ENCODE results near the gene LYPD6B.

LYPD6B gene

GRCh38 chr2:149224543-149224942 lies 186.0 kb downstream of the LYPD6B start:
- Histone ChIP-seq H3K36me3 (replicated peaks; ENCODE audit: insufficient read depth, low read length) (no peaks in the 10 kb centered on the region), H3K9me3 (replicated peaks; ENCODE audit: insufficient read depth, low read length) (no peaks in the 10 kb centered on the region), H4K20me1 (ENCODE audit: insufficient read depth, low read length) (no peaks in the 10 kb centered on the region), H2AFZ (ENCODE audit: low read length) (no peak overlapping the region), H3K79me2 (ENCODE audit: low read length) (no peaks in the 10 kb centered on the region), H3F3A (ENCODE audit: insufficient read depth, low read length) (no peaks in the 10 kb centered on the region), H3K9ac (ENCODE audit: low read length) (no peak overlapping the region), H3K27me3 (replicated peaks; ENCODE audit: insufficient read depth, low read length) (no peaks in the 10 kb centered on the region), H3K9me2 (replicated peaks; ENCODE audit: insufficient read depth, low read length) (no peaks in the 10 kb centered on the region), H3K27ac (ENCODE audit: low read length) (no peak overlapping the region), H3K4me3 (ENCODE audit: low read length) (no peak overlapping the region), H3K4me2 (ENCODE audit: low read depth, low read length) (no peak overlapping the region), H3K4me1 (ENCODE audit: low read length) (no peaks in the 10 kb centered on the region)
- no peak for TF ChIP-seq EZH2phosphoT487 (IDR thresholded peaks at IDR 0.05; ENCODE audit: low read length)
- TF ChIP-seq, protein P1, sequence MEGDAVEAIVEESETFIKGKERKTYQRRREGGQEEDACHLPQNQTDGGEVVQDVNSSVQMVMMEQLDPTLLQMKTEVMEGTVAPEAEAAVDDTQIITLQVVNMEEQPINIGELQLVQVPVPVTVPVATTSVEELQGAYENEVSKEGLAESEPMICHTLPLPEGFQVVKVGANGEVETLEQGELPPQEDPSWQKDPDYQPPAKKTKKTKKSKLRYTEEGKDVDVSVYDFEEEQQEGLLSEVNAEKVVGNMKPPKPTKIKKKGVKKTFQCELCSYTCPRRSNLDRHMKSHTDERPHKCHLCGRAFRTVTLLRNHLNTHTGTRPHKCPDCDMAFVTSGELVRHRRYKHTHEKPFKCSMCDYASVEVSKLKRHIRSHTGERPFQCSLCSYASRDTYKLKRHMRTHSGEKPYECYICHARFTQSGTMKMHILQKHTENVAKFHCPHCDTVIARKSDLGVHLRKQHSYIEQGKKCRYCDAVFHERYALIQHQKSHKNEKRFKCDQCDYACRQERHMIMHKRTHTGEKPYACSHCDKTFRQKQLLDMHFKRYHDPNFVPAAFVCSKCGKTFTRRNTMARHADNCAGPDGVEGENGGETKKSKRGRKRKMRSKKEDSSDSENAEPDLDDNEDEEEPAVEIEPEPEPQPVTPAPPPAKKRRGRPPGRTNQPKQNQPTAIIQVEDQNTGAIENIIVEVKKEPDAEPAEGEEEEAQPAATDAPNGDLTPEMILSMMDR (IDR thresholded peaks at IDR 0.05; ENCODE audit: low read length): no peak
- no peak for TF ChIP-seq EZH2 (optimal IDR thresholded peaks at IDR 0.05; ENCODE audit: low read depth, low read length)
- DNase-seq: no peak

GRCh38 chr2:149225446-149225845 lies 186.9 kb downstream of the LYPD6B start:
- no peaks in the 10 kb centered on the region for H3F3A ChIP-seq (ENCODE audit: insufficient read depth, low read length)
- H3K36me3 ChIP-seq (replicated peaks; ENCODE audit: insufficient read depth, low read length): no peaks in the 10 kb centered on the region
- TF ChIP-seq EZH2phosphoT487 (IDR thresholded peaks at IDR 0.05; ENCODE audit: low read length) (no peak), EZH2 (optimal IDR thresholded peaks at IDR 0.05; ENCODE audit: low read depth, low read length) (no peak)
- TF ChIP-seq, protein P1 (IDR thresholded peaks at IDR 0.05; ENCODE audit: low read length): no peak
- no peak for DNase-seq
- H3K9me3 ChIP-seq (replicated peaks; ENCODE audit: insufficient read depth, low read length): no peaks in the 10 kb centered on the region
- H2AFZ ChIP-seq (ENCODE audit: low read length): no peak overlapping the region
- no peaks in the 10 kb centered on the region for H3K79me2 ChIP-seq (ENCODE audit: low read length)
- H3K4me3 ChIP-seq (ENCODE audit: low read length): no peak overlapping the region
- H3K9ac ChIP-seq (ENCODE audit: low read length): no peak overlapping the region
- no peaks in the 10 kb centered on the region for H3K4me1 ChIP-seq (ENCODE audit: low read length)
- H3K27me3 ChIP-seq (replicated peaks; ENCODE audit: insufficient read depth, low read length): no peaks in the 10 kb centered on the region
- H3K9me2 ChIP-seq (replicated peaks; ENCODE audit: insufficient read depth, low read length): no peaks in the 10 kb centered on the region
- no peaks in the 10 kb centered on the region for H4K20me1 ChIP-seq (ENCODE audit: insufficient read depth, low read length)
- H3K27ac ChIP-seq (ENCODE audit: low read length): no peak overlapping the region
- H3K4me2 ChIP-seq (ENCODE audit: low read depth, low read length): no peak overlapping the region

DNA sequence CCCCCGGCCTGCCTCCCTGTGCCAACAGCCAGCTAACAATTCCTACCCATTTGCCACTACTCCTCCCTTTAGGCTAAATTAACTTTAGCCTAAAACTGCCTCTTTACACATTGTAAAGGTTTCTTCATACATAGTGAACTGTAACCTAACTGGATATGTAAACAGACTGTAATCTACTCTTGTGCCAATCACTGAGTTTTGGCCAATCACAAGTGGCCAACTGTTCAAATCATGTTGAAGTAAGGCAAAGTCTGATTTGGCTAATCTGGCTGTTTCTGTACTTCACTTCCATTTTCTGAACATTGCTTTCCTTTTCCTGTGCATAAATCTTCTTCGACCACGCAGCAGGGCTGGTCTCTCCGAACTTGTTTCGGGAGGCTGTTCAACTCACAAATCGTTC lies 188.3 kb downstream of the LYPD6B start:
- Histone ChIP-seq H3K27me3 (replicated peaks; ENCODE audit: insufficient read depth, low read length) (no peaks in the 10 kb centered on the region), H3K9me3 (replicated peaks; ENCODE audit: insufficient read depth, low read length) (no peaks in the 10 kb centered on the region), H3K79me2 (ENCODE audit: low read length) (no peaks in the 10 kb centered on the region), H3K9me2 (replicated peaks; ENCODE audit: insufficient read depth, low read length) (no peaks in the 10 kb centered on the region), H3K4me2 (ENCODE audit: low read depth, low read length) (no peak overlapping the region), H2AFZ (ENCODE audit: low read length) (no peak overlapping the region), H3K9ac (ENCODE audit: low read length) (no peak overlapping the region), H3K4me1 (ENCODE audit: low read length) (no peaks in the 10 kb centered on the region), H3F3A (ENCODE audit: insufficient read depth, low read length) (no peaks in the 10 kb centered on the region), H4K20me1 (ENCODE audit: insufficient read depth, low read length) (no peaks in the 10 kb centered on the region), H3K27ac (ENCODE audit: low read length) (no peak overlapping the region), H3K36me3 (replicated peaks; ENCODE audit: insufficient read depth, low read length) (no peaks in the 10 kb centered on the region), H3K4me3 (ENCODE audit: low read length) (no peak overlapping the region)
- TF ChIP-seq, protein P1 (IDR thresholded peaks at IDR 0.05; ENCODE audit: low read length): no peak
- no peak for TF ChIP-seq EZH2phosphoT487 (IDR thresholded peaks at IDR 0.05; ENCODE audit: low read length)
- no peak for TF ChIP-seq EZH2 (optimal IDR thresholded peaks at IDR 0.05; ENCODE audit: low read depth, low read length)
- DNase-seq: no peak
